HG02938 (cell line): Measurements from ENCODE around the gene WFDC8.
"Not testable (repeated sequence)": the region's sequence is repeated elsewhere in the genome, so short reads cannot be mapped to it uniquely, and the experiment has no call there.

Experiments
- ATAC-seq: cut with Tn5 transposase; IDR thresholded peaks from one replicate; pipeline ENCODE4 v1.9.1; 2021; ENCODE audit warnings: mild to moderate bottlenecking, moderate library complexity; ENCODE audit not compliant: unreplicated experiment

Gene WFDC8

DNA sequence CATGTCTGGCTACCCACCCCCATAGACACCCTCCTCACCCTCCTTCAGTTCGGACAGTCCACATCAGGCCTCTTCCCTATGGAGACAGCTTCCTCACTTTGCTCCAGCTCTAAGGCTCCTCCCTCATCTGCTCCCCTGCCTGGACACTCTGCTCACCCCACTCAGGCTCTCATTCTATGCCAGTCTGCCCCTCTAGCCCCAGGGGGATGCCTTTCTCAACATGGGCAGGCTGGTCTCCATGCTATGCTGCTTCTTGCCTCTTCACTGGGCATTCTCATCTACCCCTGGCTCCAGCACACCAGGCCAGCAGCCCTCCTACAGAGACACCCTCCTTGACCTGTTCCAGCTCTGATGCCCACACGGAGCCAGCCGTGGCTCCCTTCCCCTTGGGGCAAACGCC, at the start of gene WFDC8:
Gene WFDC8, minus strand, starts transcription at position 101 of the 400 bp plus-strand sequence. Its CDS starts 37 bp downstream, at position 64.
- no peak for ATAC-seq

DNA sequence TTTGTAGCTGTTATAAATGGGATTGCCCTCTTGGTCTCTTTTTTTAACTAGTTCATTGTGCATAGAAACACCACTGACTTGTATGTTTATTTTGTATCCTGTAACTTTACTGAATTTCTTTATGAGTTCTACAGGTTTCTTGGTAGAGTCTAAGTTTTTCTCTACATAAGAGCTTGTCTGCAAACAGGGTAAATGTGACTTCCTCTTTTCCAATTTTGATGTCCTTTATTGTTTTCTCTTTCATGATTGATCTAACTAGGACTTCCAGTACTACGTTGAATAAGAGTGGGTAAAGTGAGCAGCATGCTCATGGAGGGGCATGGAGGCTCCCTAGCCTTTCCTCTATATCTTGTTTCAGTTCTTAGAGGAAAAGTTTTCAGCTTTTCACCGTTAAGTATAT, 47.5 kb upstream of the WFDC8 start:
- no peak for ATAC-seq

DNA sequence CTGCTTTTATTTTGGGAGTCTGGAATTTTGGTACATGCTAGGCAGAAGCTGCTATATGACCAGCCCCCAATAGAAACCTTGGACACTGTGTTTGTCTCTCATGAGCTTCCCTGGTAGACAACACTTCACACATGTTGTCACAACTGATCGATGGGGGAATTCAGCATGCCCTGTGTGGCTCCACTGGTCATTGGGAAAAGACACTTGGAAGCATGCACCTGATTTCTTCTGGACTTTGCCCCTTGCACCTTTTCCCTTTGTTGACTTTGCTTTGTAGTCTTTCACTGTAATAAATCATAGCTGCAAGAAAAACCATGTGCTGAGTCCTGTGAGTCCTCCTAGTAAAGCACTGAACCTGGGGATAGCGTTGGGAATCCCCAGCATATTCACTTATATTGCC, 42.5 kb upstream of the WFDC8 start:
- ATAC-seq, result no peak

DNA sequence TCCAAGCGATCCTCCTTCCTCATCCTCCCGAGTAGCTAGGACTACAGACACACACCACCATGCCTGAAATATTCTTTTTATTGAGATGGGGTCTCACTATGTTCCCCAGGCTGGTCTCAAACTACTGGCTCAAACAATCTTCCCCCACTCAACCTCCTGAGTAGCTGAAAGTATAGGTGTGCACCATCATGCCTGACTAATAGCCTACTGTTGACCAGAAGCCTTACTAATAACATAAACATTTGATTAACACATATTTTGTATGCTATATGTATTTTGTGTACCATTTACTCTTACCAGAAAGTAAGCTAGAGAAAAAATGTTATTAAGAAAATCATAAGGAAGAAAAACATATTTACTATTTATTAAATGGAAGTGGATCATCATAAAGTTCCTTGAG, 38.5 kb upstream of the WFDC8 start:
- no peak for ATAC-seq

DNA sequence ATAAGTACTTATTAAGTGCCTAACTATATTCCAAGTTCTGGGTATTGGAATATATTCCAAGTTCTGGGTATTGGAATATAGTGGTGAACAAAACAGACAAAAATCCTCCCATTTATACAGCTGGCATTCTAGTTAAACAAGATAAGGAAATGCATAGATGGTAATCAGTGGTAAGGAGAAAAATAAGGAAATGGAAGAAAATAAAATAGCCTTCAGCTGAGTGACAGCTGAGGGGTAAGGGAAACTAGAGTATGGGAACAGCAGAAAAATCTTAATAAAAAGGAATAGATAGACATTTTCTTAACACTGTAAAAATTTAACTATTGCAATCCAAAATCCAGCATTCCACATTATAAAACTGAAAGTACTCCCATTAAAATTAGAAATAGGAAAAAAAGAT, 33.2 kb upstream of the WFDC8 start:
- ATAC-seq, result no peak

DNA sequence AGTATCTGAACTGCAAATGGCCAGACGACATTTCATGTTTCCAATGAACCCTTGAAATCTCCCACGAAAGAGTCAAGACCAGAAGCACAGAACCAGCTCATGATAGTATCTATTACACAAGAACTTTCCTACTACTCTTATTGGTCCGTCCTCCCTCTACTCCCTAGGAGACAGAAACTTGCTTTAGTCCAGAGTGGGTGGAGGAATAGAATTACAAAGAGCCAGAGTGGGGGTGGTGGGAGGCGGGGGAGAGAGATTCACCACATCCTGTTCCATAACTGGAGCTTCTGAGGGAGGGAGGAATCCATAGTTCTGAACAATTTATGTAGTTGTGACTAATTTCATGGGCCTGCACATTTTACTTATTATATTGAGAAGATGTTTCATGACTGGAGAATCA, 32.0 kb upstream of the WFDC8 start:
- no peak for ATAC-seq

DNA sequence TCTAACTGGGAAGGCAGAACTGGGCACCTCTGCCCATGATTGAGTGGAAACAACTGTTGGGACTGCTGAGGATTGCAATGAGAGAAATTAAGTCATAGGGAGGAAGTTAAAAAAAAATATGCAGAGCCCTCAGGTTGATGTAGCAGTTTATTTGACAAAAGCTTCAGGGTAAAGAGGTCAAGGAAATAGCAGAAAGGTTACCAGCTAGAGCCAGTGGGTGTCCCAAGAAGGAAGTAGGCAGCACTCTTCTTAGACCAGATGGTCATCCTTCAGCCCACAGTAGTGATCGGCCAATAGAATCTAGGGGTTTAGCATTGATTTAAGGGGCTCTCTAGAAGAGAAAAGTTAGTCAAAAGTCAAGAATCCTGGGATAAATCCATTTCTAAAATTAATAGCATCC, 28.7 kb upstream of the WFDC8 start:
- no peak for ATAC-seq

DNA sequence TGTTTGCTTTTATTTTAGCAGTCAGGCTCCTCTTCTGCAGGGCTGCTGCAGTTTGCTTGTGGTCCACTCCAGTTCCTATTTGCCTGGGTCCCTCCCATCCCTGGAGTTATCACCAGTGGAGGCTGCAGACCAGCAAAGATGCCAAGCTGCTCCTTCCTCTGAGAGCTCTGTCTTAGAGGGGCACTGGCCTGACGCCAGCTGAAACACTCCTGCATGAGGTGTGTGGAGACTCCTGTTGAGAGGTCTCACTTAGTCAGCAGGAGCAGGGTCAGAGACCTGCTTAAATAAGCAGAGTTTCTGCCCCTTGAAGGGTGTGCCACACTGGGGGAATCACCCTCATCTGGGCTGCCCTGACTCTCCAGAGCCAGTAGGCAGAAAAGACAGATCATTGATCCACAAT, 16.2 kb upstream of the WFDC8 start:
- ATAC-seq, result no peak

DNA sequence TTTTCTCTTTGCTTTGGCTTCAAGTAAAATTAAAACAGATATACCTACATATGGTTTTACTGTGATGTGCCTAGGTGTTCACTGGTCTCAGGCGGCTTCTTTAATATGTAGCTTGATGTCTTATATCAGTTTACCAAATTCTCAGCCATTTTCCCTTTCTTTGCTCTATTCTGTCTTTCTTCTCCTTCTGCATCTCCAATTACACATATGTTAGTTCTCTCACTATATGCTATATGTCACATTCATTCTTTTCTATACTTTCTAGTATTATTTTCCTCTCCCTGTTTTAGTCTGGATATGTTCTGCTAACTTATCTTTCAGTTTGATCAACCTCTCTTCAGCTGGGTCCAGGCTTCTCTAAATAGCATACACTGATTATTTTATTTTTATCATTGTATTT, 14.4 kb upstream of the WFDC8 start:
- no peak for ATAC-seq

DNA sequence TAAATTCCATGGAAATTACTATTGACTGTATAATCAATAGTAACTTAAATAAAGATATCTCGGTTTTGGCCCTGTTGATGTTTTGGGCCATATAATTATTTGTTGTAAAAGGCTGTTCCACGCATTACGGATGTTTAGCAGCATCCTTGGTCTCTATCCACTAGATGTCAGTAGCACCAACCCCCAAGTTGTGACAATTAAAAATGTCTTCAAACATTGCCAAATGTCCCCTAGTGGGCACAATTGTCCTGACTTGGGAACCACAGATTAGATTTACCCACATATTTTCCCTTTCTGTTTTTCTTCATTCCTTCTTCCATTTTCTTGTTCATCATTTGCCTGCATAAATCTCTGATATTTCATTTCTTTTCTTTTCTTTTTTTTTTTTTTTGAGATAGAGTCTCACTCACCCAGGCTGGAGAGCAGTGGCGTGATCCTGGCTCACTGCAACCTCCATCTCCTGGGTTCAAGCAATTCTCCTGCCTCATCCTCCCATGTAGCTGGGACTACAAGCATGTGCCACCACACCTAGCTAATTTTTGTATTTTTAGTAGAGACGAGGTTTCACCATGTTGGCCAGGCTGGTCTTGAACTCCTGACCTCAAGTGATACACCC, 13.6 kb upstream of the WFDC8 start:
- no peak for ATAC-seq

DNA sequence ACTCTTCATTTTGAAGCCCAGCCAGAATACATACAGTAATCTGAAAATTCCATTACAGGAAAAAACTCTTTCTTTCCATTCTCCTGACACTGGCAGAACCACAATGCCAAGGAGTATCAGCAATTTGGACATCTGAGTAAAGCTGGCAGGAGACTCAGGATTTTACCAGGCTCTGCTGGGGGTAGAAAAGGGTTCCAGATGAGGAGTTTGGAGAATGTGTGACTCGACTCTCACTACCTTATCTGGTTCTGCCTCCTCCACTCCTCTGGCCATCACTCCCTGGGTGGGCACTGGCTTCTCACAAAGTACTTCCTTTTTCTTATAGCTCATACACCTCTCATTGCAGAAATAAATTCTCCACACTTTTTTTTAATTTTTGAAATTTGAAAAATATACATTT, 10.6 kb upstream of the WFDC8 start:
- ATAC-seq, result no peak

DNA sequence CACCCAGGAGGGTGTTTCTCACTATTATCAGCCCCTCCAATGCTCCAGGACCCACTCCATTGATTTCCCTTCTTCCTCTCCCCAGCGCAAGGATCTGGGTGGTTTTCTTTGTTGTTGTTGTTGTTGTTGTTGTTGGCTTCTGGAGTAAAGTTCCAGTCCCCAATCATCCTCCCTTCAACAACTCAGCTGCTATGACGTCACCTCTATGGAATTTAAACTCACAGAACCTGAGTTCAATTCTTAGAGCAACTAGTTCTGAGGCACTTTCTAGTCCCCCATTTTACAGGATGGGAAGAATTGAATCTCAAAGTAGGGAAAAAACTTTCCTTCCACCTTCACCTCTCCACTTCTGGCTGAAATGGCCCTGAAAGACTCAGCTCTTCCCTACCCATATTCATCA, 9.7 kb upstream of the WFDC8 start:
- ATAC-seq, result no peak

DNA sequence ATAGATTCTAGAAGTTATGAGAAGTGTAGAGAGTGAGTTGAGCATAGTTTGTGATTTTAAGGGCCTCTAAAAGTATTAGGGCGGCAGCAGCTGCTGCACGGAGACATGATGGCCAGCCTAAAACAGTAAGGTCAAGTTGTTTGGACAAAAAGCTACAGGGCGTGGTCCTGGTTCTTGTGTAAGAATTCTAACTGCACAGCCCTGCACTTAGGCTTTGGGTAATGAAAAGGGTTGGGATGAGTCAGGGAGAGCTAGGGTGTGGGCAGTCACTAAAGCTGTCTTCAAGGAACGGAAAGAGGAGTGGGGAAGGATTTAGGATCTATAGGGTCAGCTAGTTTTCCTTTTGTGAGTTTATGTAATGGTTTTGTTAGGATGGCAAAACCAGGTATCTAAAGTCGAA, 6.9 kb upstream of the WFDC8 start:
- not testable (repeated sequence) for ATAC-seq

DNA sequence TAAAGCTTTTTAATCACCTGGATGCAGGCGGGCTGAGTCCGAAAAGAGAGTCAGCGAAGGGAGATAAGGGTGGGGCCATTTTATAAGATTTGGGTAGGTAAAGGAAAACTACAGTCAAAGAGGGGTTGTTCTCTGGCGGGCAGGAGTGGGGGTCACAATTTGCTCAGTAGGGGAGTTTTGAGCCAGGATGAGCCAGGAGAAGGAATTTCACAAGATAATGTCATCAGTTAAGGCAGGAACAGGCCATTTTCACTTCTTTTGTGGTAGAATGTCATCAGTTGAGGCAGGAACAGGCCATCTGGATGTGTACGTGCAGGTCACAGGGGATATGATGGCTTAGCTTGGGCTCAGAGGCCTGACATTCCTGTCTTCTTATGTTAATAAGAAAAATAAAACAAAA, 5.2 kb upstream of the WFDC8 start:
- ATAC-seq, result not testable (repeated sequence)

DNA sequence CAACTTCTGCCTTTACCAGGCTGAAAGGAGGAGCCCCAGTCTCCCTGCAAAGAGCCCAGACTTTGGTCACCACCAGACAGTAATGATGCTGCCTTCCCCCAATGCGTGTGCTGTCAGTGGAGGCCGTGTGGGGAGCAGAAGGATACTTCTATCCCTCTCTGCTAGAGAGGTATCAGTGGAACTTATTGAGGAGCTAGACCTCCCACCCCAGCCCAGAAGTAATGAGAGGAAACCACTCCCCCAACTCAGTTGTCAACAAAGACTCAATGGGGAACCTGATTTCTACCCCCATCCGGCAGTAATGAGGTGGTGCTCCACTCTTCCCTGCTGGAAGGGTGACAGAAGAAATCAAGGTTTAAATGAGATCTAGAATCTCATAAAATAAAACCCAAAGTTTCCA, 4.4 kb upstream of the WFDC8 start:
- no peak for ATAC-seq

DNA sequence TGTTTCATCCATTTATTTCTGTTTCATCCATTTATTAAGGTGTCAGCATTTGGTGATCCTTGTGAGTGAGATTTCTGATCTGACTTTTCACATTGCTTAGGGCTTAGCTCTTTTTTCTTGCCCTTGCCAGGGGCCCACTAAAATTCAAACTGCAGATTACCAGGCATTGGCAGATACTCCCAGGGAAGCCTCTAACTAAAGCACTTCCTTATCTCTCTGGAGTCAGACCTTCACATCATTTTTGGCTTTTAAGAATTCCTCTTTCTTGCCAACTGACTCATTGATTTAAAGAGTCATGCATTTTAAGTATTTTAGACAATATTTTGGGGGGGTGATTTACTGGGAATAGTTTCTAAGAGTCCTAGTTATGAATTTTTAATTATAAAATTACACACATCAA, 2.6 kb upstream of the WFDC8 start:
- ATAC-seq, result no peak

DNA sequence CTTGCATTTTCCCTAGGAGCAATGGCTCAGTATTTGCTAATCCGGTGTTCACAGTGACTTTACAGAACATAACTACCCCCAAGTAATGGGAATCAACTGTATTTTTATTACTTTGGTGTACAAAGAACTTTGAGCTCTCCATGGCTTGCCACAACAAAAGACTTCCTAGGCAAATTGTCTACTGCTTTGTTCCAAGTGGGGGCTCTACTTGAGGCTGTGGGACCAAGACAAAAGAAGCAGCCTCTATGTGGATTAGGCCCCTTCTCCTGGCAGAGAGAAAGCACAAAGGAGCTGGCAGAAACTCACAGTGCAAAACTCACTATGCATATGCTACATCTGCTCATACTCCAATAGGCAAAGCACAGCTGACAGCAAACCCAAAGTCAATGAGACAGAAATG, 853 bp downstream of the WFDC8 start:
- ATAC-seq, result no peak

DNA sequence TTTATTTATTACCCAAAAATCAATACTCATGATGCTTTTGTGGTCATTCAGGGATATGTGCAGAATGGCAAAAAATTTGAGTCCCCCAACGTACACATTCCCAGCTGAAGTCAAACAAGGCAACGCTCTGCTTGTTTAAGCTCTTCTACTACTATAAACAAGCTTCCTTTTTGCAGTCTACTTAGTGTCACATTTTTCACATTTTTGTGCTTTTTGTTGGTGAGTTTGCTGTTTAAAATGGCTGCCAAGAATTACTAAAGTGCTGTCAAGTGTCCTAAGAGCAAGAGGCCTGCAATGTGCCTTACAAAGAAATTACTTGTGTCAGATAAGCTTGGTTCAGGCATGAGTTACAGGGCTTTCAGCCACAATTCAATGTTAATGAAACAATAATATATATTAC, 2.1 kb downstream of the WFDC8 start:
- ATAC-seq, result no peak

DNA sequence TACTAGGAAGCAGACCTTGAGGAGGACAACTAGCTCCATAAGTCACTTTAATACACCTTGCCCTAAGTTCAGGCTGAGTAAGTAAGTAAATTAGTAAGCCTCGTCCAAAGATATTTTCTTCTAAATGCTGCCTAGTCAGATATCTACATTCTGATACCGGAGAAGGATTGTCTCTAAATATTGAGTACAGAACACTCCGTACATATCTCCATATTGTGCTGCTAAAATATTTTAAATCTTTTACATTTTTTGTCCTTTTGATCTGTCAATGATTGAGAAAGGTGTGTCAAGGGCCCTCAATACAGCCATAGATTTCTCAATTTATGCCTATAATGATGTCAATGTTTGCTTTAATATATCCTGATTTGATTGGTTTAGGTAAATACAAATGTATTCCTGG, 3.2 kb downstream of the WFDC8 start:
- ATAC-seq, result no peak

DNA sequence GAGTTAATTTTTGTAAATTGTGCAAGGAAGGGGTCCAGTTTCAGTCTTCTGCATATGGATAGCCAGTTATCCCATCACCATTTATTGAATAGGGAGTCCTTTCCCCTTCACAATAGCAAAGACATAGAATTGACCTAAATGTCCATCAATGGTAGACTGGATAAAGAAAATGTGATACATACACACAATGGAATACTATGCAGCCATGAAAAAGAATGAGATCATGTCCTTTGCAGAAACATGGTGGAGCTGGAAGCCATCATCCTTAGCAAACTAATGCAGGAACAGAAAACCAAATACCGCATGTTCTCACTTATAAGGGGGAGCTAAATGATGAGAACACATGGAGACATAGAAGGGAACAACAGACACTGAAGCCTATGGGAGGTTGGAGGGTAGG, 9.4 kb downstream of the WFDC8 start:
- not testable (repeated sequence) for ATAC-seq

DNA sequence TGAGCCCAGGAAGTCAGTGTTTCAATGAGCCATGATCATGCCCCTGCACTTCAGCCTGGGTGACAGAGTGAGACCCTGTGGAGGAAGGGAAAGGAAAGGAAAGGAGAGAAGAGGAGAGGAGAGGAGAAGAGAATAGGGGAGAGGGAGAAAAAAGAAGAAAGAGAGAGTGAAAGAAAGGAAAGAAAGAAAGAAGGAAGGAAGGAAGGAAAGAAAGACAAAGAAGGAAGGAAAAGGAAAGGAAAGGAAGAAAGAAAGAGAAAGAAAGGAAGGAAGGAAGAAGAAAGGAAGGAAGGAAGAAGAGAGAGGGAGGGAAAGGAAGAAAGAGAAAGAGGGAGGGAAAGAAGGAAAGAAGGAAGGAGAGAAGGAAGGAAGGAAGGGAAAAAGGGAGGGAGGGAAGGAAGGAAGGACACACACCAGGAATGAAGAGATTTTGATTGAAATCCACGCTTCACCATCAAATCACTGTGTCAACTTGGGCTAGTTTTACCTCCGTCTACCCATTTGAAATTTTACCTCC, 14.3 kb downstream of the WFDC8 start:
- no peak for ATAC-seq

DNA sequence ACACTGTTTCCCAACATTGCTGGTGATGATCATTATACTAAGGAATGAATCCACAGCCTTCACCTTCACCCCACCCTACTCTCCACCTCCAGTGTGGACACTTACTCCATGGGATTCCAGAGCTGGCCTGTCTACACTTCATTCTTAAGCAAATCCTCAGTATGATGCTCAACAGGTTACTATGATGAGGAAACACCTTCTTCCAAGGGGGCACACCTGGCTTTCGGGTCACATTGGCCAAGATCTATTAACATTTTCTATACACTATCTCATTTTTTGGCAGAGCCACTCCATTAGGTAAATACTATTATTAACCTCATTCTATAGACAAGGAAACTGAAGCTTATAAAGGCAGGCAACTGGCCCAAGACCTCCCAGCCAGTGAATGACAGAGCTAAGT, 23.9 kb downstream of the WFDC8 start:
- no peak for ATAC-seq

DNA sequence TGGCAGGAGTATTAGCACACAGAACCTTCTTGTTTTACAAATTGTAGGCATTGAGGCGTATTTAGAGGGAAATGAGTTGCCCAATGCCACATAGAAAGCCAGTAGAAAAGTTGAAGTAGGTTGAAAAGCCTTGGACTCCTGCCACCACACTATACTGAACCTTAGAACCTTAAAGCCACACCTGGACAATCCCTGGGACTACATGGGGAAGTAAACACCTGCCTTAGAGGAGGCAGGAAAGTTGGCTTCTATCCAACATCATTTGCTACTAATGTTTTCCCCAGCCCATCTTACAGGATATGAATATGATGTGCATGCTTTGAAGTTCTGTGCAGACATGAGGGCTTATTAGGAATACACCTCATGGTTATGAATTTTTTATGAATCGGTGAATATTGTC, 26.6 kb downstream of the WFDC8 start:
- ATAC-seq, result no peak
